GM18951 (cell line): ENCODE data around the gene PLEKHA8.
"Not testable (repeated sequence)": the region's sequence is repeated elsewhere in the genome, so short reads cannot be mapped to it uniquely, and the experiment has no call there.

Experiments used
- POLR2A ChIP-seq: IDR thresholded peaks from 4 replicates; pipeline ENCODE4 v1.6.1; 2011; ENCODE audit warnings: mild to moderate bottlenecking; ENCODE audit not compliant: insufficient read length, insufficient read depth; ENCODE audit errors: extremely low read depth
- in situ Hi-C: fragments of 300-500 bp; cut with MboI; formaldehyde crosslinking; loops from one replicate; pipeline ENCODE4 v1.12.0; 2022; ENCODE audit warnings: low sequenced_read_pairs, mixed read lengths, inconsistent platforms; ENCODE audit not compliant: unreplicated experiment

The PLEKHA8 gene

GRCh38 chr7:30029696-30030095, 1.5 kb downstream of the PLEKHA8 start:
- TF ChIP-seq POLR2A, result no peak
- in situ Hi-C loops, result no loop called here

GRCh38 chr7:30032310-30033125, 4.3 kb downstream of the PLEKHA8 start:
- TF ChIP-seq POLR2A, result no peak
- in situ Hi-C loops, result no loop called here

GRCh38 chr7:30034501-30034900, 6.3 kb downstream of the PLEKHA8 start:
- TF ChIP-seq POLR2A, result no peak
- in situ Hi-C loops, result no loop called here

- TF ChIP-seq POLR2A, result no peak
- in situ Hi-C loops, result no loop called here
Observed at GRCh38 chr7:30036220-30036619, 8.0 kb downstream of the PLEKHA8 start.

- no peak for TF ChIP-seq POLR2A
- in situ Hi-C loops, result no loop called here
Observed at GRCh38 chr7:30038196-30038980, 10.2 kb downstream of the PLEKHA8 start.

GRCh38 chr7:30040938-30041337, 12.7 kb downstream of the PLEKHA8 start:
- in situ Hi-C loops, result no loop called here
- no peak for TF ChIP-seq POLR2A

GRCh38 chr7:30041526-30042269, 13.5 kb downstream of the PLEKHA8 start:
- TF ChIP-seq POLR2A, result no peak
- in situ Hi-C loops, result no loop called here

- in situ Hi-C loops, result no loop called here
- no peak for TF ChIP-seq POLR2A
Observed at GRCh38 chr7:30046127-30046770, 18.0 kb downstream of the PLEKHA8 start.

GRCh38 chr7:30047124-30047523, 18.9 kb downstream of the PLEKHA8 start:
- in situ Hi-C loops, result no loop called here
- TF ChIP-seq POLR2A, result no peak

- in situ Hi-C loops, result no loop called here
- TF ChIP-seq POLR2A, result no peak
Observed at GRCh38 chr7:30048582-30048981, 20.4 kb downstream of the PLEKHA8 start.

- no peak for TF ChIP-seq POLR2A
- in situ Hi-C loops, result no loop called here
Observed at GRCh38 chr7:30049173-30049572, 21.0 kb downstream of the PLEKHA8 start.

GRCh38 chr7:30053068-30053467, 24.9 kb downstream of the PLEKHA8 start:
- in situ Hi-C loops, result no loop called here
- TF ChIP-seq POLR2A, result no peak

- in situ Hi-C loops, result no loop called here
- TF ChIP-seq POLR2A, result no peak
Observed at GRCh38 chr7:30057741-30058140, 29.5 kb downstream of the PLEKHA8 start.

DNA sequence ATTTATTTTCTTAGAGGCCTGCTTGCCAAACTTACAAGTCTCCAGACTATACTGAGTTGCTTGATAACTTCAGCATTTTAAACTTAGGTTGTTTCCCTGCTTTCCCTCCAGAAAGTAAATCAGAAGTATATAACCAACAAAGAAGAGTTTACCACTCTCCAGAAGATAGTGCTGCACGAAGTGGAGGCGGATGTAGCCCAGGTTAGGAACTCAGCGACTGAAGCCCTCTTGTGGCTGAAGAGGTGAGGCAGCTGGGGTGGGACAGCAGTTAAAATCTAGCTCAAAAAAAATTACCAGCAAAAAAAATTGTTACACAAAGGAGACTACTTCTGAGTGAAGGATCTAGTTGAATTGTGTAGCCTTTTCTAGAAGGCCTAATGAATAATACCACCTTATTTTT, 33.6 kb downstream of the PLEKHA8 start:
- in situ Hi-C loops, result not testable (repeated sequence)
